Smooth muscle cell (in vitro differentiated cells): ENCODE data around the gene ENTREP1. TPM values are rescaled to one million over a fixed set of nuclear protein-coding genes. Genes with fewer than 3 reads are reported as not detected.
A peak's percentile ranks its signal among the peaks of the same experiment; 100 is the strongest.

Source experiments
- DNase-seq: peaks from one replicate; lab custom pipeline; 2025; ENCODE audit not compliant: unreplicated experiment; lab: John Stamatoyannopoulos, UW
- H2AFZ ChIP-seq: fragments of 200-600 bp; sonication (generic); 2 replicates; pipeline ENCODE4 v1.6.0; 2016; ENCODE audit warnings: antibody characterized with exemption, low read depth, mild to moderate bottlenecking
- H3F3A ChIP-seq: fragments of 200-600 bp; sonication (generic); 2 replicates; pipeline ENCODE4 v1.6.0; 2017; ENCODE audit warnings: antibody characterized with exemption, low read depth
- H3K27ac ChIP-seq: fragments of 200-600 bp; sonication (generic); 2 replicates; pipeline ENCODE4 v1.5.1; 2016; ENCODE audit warnings: low read depth, mild to moderate bottlenecking
- H3K27me3 ChIP-seq: fragments of 200-600 bp; sonication (generic); 2 replicates; pipeline ENCODE4 v1.6.1; 2016; ENCODE audit warnings: low read depth, mild to moderate bottlenecking
- H3K36me3 ChIP-seq: fragments of 200-600 bp; sonication (generic); 2 replicates; pipeline ENCODE4 v1.5.1; 2016; ENCODE audit warnings: low read depth
- H3K4me1 ChIP-seq: fragments of 200-600 bp; sonication (generic); 2 replicates; pipeline ENCODE4 v1.5.1; 2016; ENCODE audit warnings: low read depth
- H3K4me2 ChIP-seq: fragments of 200-600 bp; sonication (generic); 2 replicates; pipeline ENCODE4 v1.6.0; 2016; ENCODE audit warnings: mild to moderate bottlenecking
- H3K4me3 ChIP-seq: fragments of 200-600 bp; sonication (generic); 2 replicates; pipeline ENCODE4 v1.5.1; 2016; ENCODE audit warnings: mild to moderate bottlenecking
- H3K79me2 ChIP-seq: fragments of 200-600 bp; sonication (generic); 2 replicates; pipeline ENCODE4 v1.6.0; 2016; ENCODE audit warnings: low read depth, mild to moderate bottlenecking
- H3K9ac ChIP-seq: fragments of 200-600 bp; sonication (generic); 2 replicates; pipeline ENCODE4 v1.6.0; 2016; ENCODE audit warnings: low read depth
- H3K9me3 ChIP-seq: fragments of 200-600 bp; sonication (generic); replicated peaks from 2 replicates; pipeline ENCODE4 v1.5.1; 2016; ENCODE audit warnings: low read depth
- H4K20me1 ChIP-seq: fragments of 200-600 bp; sonication (generic); 2 replicates; pipeline ENCODE4 v1.6.0; 2016; ENCODE audit warnings: low read depth
- CTCF ChIP-seq: fragments of 200-600 bp; sonication (generic); IDR thresholded peaks from 2 replicates; pipeline ENCODE4 v1.5.1; 2017; ENCODE audit warnings: borderline replicate concordance, mild to moderate bottlenecking, antibody characterized with exemption; ENCODE audit not compliant: insufficient read depth, poor library complexity, severe bottlenecking
- WGBS: methylation state at CpG from one replicate; pipeline ENCODE4 v1.1.7; 2016; ENCODE audit warnings: low lambda C conversion rate; 5-methylcytosine and 5-hydroxymethylcytosine counted together
- polyA plus RNA-seq: library from polyadenylated mRNA; unstranded; fragments of >200 nt; fragmentation: Nextera tagmentation; extraction: Ambion mirVana; gene quantifications from 2 replicates; pipeline ENCODE4 v1.2.1, GENCODE V29; 2016
- total RNA-seq: library from RNA; depleted of rRNA; stranded (reverse); fragments of >200 nt; gene quantifications from 2 replicates; pipeline ENCODE4 v1.2.3, GENCODE V29; 2014

The ENTREP1 gene
- 6.1 and 7.3 TPM in 2 replicates for total RNA-seq
- polyA plus RNA-seq, result 2.4 and 9.8 TPM in 2 replicates

GRCh38 chr9:69324549-69325401 lies at the start of gene ENTREP1:
TSS of gene ENTREP1 (plus strand) at chr9:69325215. CDS start at chr9:69325310, 95 bp downstream.
- Histone ChIP-seq H3K27ac (no peak within 1 kb of the TSS), H3F3A (no peaks in the 10 kb centered on the region), H2AFZ (peak within 1 kb of the TSS; percentile 75), H3K4me3 (peak within 1 kb of the TSS; percentile 59), H3K4me1 (peaks cover 6% of the 10 kb centered on the region), H4K20me1 (no peaks in the 10 kb centered on the region), H3K27me3 (peaks cover 63% of the 10 kb centered on the region), H3K36me3 (no peaks in the 10 kb centered on the region), H3K79me2 (no peaks in the 10 kb centered on the region), H3K9ac (no peak within 1 kb of the TSS), H3K9me3 (no peaks in the 10 kb centered on the region), H3K4me2 (peak within 1 kb of the TSS; percentile 93)
- WGBS, result 1% methylated on average over 71 of the region's 81 CpGs
- no peak for DNase-seq
- no peak for TF ChIP-seq CTCF

DNA sequence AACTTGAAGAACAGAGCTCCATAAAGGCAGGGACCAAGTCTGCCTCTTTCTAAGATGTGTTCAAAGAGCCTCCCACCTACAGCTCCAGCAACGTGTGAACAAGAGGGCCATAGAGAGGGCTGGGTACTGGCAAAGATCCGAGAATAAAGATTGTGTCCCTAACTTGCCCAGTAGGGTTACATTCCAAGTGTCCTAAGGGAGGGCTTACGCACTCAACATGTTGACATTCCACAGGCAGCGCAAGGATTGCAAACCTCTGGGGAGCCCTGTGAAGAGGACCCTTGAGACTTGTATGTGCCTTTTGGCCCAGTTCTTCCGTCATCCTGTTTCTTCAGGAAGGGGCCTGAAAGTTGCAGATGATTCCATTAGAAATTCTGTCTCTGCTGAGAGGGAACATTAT lies 48.2 kb upstream of the ENTREP1 start:
- H2AFZ ChIP-seq, result no peak overlapping the region
- H3K9me3 ChIP-seq, result no peaks in the 10 kb centered on the region
- H3K4me1 ChIP-seq, result no peaks in the 10 kb centered on the region
- no peak for TF ChIP-seq CTCF
- H3K4me3 ChIP-seq, result no peak overlapping the region
- H3K27me3 ChIP-seq, result no peaks in the 10 kb centered on the region
- no peaks in the 10 kb centered on the region for H3K36me3 ChIP-seq
- H3K9ac ChIP-seq, result no peak overlapping the region
- WGBS, result 91% methylated on average over 5 of the region's 5 CpGs
- H3K4me2 ChIP-seq, result no peak overlapping the region
- no peaks in the 10 kb centered on the region for H3F3A ChIP-seq
- no peak for DNase-seq
- H3K79me2 ChIP-seq, result no peaks in the 10 kb centered on the region
- no peak overlapping the region for H3K27ac ChIP-seq
- no peaks in the 10 kb centered on the region for H4K20me1 ChIP-seq

GRCh38 chr9:69279084-69279731 lies 45.8 kb upstream of the ENTREP1 start:
- Histone ChIP-seq H3K9me3 (no peaks in the 10 kb centered on the region), H3K4me3 (no peak overlapping the region), H4K20me1 (no peaks in the 10 kb centered on the region), H3K36me3 (no peaks in the 10 kb centered on the region), H3K79me2 (no peaks in the 10 kb centered on the region), H2AFZ (no peak overlapping the region), H3K4me2 (no peak overlapping the region), H3K9ac (no peak overlapping the region), H3K27me3 (no peaks in the 10 kb centered on the region), H3K27ac (no peak overlapping the region), H3K4me1 (peaks cover 14% of the 10 kb centered on the region), H3F3A (no peaks in the 10 kb centered on the region)
- no peak for TF ChIP-seq CTCF
- 94% methylated on average over 5 of the region's 5 CpGs for WGBS
- no peak for DNase-seq
